K562 (cell line): ENCODE results near the gene TMSB10. TPM values are rescaled to one million over a fixed set of nuclear protein-coding genes. Genes with fewer than 3 reads are reported as not detected.

Experiments used
- ATAC-seq: fragments of 200-7000 bp; cut with Tn5 transposase; 3 replicates; pipeline ENCODE4 v1.9.1; 2020; ENCODE audit warnings: moderate library complexity
- BruUV-seq: library from RNA; stranded (reverse); fragments of 400-500 nt; replicated peaks from 2 replicates; lab custom pipeline; 2021; lab: Mats Ljungman, UMichigan
- CTCF ChIA-PET: fragments of 300-600 bp; formaldehyde crosslinking; extraction: SDS; loops from one replicate; lab custom pipeline; 2021; ENCODE audit warnings: low intra/inter-chr PET ratio; lab: Yijun Ruan, JAX
- POLR2A ChIA-PET: fragments of 300-600, 350-650 bp; sonication (Branson Sonifier 250); formaldehyde crosslinking; extraction: SDS; loops from one replicate; lab custom pipeline; 2021; ENCODE audit warnings: antibody characterized with exemption, inconsistent platforms; lab: Yijun Ruan, JAX
- DNase-seq, 4 experiments: peaks; one replicate each; pipeline versions ENCODE4 v3.0.0 to v3.0.0-alpha.2; 2011 to 2018; ENCODE audit warnings: low spot score in 3 of 4, mixed read lengths in 3 of 4; ENCODE audit errors: extremely low read depth in 1 of 4
- FAIRE-seq: peaks from 2 replicates; lab custom pipeline; 2011; peaks lifted over from hg19 to GRCh38; lab: Jason Lieb, UNC
- H2AFZ ChIP-seq: 2 replicates; pipeline ENCODE4 v1.6.0; 2011; ENCODE audit warnings: low read depth, low read length, control low read depth, inconsistent platforms
- H3K27ac ChIP-seq: fragments of 200-600 bp; 3 replicates; pipeline ENCODE4 v1.8.0; 2011; ENCODE audit warnings: low read depth, mild to moderate bottlenecking, control low read depth, inconsistent platforms, low read length, moderate library complexity, mixed read lengths; ENCODE audit errors: extremely low read depth
- H3K27me3 ChIP-seq, 2 experiments: fragments of 300-600 bp in 1 of 2; 2 replicates in 1 of 2; 3 replicates in 1 of 2; pipeline versions ENCODE4 v1.6.0 to v1.8.0; 2011; ENCODE audit warnings: inconsistent platforms in 2 of 2, low read length in 2 of 2, mild to moderate bottlenecking in 1 of 2, mixed read lengths in 1 of 2, moderate library complexity in 1 of 2; ENCODE audit not compliant: control insufficient read depth in 2 of 2, insufficient read depth in 2 of 2
- H3K36me3 ChIP-seq: fragments of 300-600 bp; 3 replicates; pipeline ENCODE4 v1.8.0; 2011; ENCODE audit warnings: mild to moderate bottlenecking, low read length, inconsistent platforms; ENCODE audit not compliant: control insufficient read depth, insufficient read depth
- H3K4me1 ChIP-seq, 2 experiments: fragments of 200-600 bp in 1 of 2; replicated peaks in 1 of 2; 2 replicates in 1 of 2; 3 replicates in 1 of 2; pipeline versions ENCODE4 v1.5.1 to v1.8.0; 2011; ENCODE audit warnings: inconsistent platforms in 2 of 2, low read length in 2 of 2, mild to moderate bottlenecking in 1 of 2, mixed read lengths in 1 of 2, moderate library complexity in 1 of 2; ENCODE audit not compliant: control insufficient read depth in 2 of 2, insufficient read depth in 2 of 2
- H3K4me2 ChIP-seq: 2 replicates; pipeline ENCODE4 v1.6.1; 2011; ENCODE audit warnings: low read length, control low read depth, inconsistent platforms, mixed read lengths; ENCODE audit not compliant: insufficient read depth
- H3K4me3 ChIP-seq: fragments of 200-600 bp; sonication (generic), shearing (Covaris generic); 2 replicates; pipeline ENCODE4 v1.5.1; 2016; ENCODE audit warnings: control low read depth, inconsistent platforms
- H3K79me2 ChIP-seq: fragments of 200-600 bp; 3 replicates; pipeline ENCODE4 v1.8.0; 2011; ENCODE audit warnings: low read length, inconsistent platforms; ENCODE audit not compliant: control insufficient read depth, insufficient read depth
- H3K9ac ChIP-seq, 2 experiments: 2 replicates each; pipeline versions ENCODE4 v1.6.0 to v1.6.1; 2011; ENCODE audit warnings: low read depth in 2 of 2, low read length in 2 of 2, control low read depth in 1 of 2, inconsistent platforms in 1 of 2, mild to moderate bottlenecking in 1 of 2, mixed read lengths in 1 of 2; ENCODE audit not compliant: insufficient read depth in 1 of 2
- H3K9me1 ChIP-seq: one replicate; pipeline ENCODE4 v1.6.0; 2011; ENCODE audit warnings: inconsistent platforms, mild to moderate bottlenecking, low read length, moderate library complexity; ENCODE audit not compliant: control insufficient read depth, insufficient read depth
- H3K9me3 ChIP-seq: replicated peaks from 2 replicates; pipeline ENCODE4 v1.5.1; 2011; ENCODE audit warnings: low read depth, low read length, inconsistent platforms; ENCODE audit not compliant: control insufficient read depth, insufficient read depth
- H4K20me1 ChIP-seq: replicated peaks from 2 replicates; pipeline ENCODE4 v1.6.1; 2011; ENCODE audit warnings: low read length, inconsistent platforms, mixed read lengths; ENCODE audit not compliant: control insufficient read depth, insufficient read depth
- CBFB ChIP-seq: sonication (generic); formaldehyde crosslinking; IDR thresholded peaks from 2 replicates; pipeline ENCODE4 v1.4.0; 2020; ENCODE audit warnings: mild to moderate bottlenecking, missing genetic modification reagents
- HINFP ChIP-seq: fragments of 450-650 bp; conservative IDR thresholded peaks from 2 replicates; pipeline ENCODE4 v1.6.1; 2016; ENCODE audit warnings: missing genetic modification characterization, low read depth, mild to moderate bottlenecking, control low read depth, missing compliant biosample characterization
- MTF1 ChIP-seq: fragments of 250-450 bp; sonication (Bioruptor Pico); IDR thresholded peaks from 2 replicates; pipeline ENCODE4 v1.9.0; 2021; ENCODE audit warnings: moderate library complexity, mild to moderate bottlenecking, inconsistent platforms, borderline replicate concordance
- NR2C1 ChIP-seq, 2 experiments: fragments of 450-650 bp; IDR thresholded peaks; 2 replicates each; pipeline ENCODE4 v1.6.1; 2017; ENCODE audit warnings: mild to moderate bottlenecking in 2 of 2, antibody characterized with exemption in 1 of 2, inconsistent platforms in 1 of 2, missing compliant biosample characterization in 1 of 2, missing genetic modification characterization in 1 of 2
- POLR2A ChIP-seq: fragments of 450-650 bp; conservative IDR thresholded peaks from 2 replicates; pipeline ENCODE4 v1.6.1; 2016
- TBL1XR1 ChIP-seq, 2 experiments: IDR thresholded peaks; 2 replicates each; pipeline ENCODE4 v1.6.1; 2012; ENCODE audit warnings: improper control_type of control experiment in 2 of 2, low read length in 2 of 2, mild to moderate bottlenecking in 1 of 2
- TEAD2 ChIP-seq: fragments of 450-650 bp; IDR thresholded peaks from 2 replicates; pipeline ENCODE4 v1.6.1; 2016; ENCODE audit warnings: missing genetic modification characterization, control low read depth, missing compliant biosample characterization
- THRAP3 ChIP-seq: fragments of 450-650 bp; IDR thresholded peaks from 2 replicates; pipeline ENCODE4 v1.6.1; 2016; ENCODE audit warnings: mild to moderate bottlenecking, inconsistent platforms, borderline replicate concordance
- ZNF133 ChIP-seq: fragments of 250-450 bp; sonication (Bioruptor Pico); IDR thresholded peaks from 2 replicates; pipeline ENCODE4 v1.4.0; 2020; ENCODE audit warnings: mild to moderate bottlenecking
- ZNF436 ChIP-seq: fragments of 250-450, 450-650 bp; sonication (Bioruptor Pico); formaldehyde crosslinking; IDR thresholded peaks from 2 replicates; pipeline ENCODE4 v1.7.0; 2020; ENCODE audit warnings: mild to moderate bottlenecking
- ZNF583 ChIP-seq: fragments of 250-450 bp; sonication (Bioruptor Pico); IDR thresholded peaks from 2 replicates; pipeline ENCODE4 v1.4.0; 2020
- WGBS: fragments of 100-300 bp; shearing (Covaris generic); methylation state at CpG from one replicate; pipeline ENCODE4 v1.1.6; 2016; ENCODE audit warnings: low coverage, mixed read lengths; ENCODE audit not compliant: insufficient coverage; ENCODE audit errors: missing lambda C conversion rate; 5-methylcytosine and 5-hydroxymethylcytosine counted together
- in situ Hi-C: fragments of 300-500 bp; cut with MboI; formaldehyde crosslinking; loops from 4 replicates; pipeline ENCODE4 v1.15.0; 2018; ENCODE audit warnings: inconsistent platforms, mixed read lengths
- intact Hi-C: fragments of 100-400 bp; cut with micrococcal nuclease; formaldehyde crosslinking; loops from 2 replicates; pipeline ENCODE4 v1.14.2; 2022
- polyA plus RNA-seq, 8 experiments: library from polyadenylated mRNA; depleted of rRNA in 4 of 8; stranded (reverse) in 5 of 8; unstranded in 3 of 8; fragments of >200 nt; fragmentation: Nextera tagmentation in 2 of 8; fragmentation: Illumina TruSeq in 1 of 8; extraction: Ambion mirVana in 2 of 8; extraction: Trizol in 1 of 8; gene quantifications; 2 replicates each; pipeline versions ENCODE4 v1.2.1 to v1.2.3, GENCODE V29; 2011 to 2014; ENCODE audit warnings: inconsistent platforms in 1 of 8, missing spikeins in 1 of 8
- total RNA-seq, 7 experiments: library from RNA; depleted of rRNA in 6 of 7; stranded (reverse); fragments of >200 nt in 6 of 7; fragmentation: Illumina TruSeq in 2 of 7; extraction: Trizol in 2 of 7; gene quantifications; 2 replicates each; pipeline versions ENCODE4 v1.2.1 to v1.2.3, GENCODE V29; 2011 to 2021; ENCODE audit warnings: low replicate concordance in 1 of 7
- TF ChIP-seq, protein P1 (sequence below): fragments of 450-650 bp; IDR thresholded peaks from one replicate; pipeline ENCODE4 v1.6.1; 2018; ENCODE audit warnings: mild to moderate bottlenecking, moderate library complexity; ENCODE audit not compliant: partially characterized antibody

Gene TMSB10
- total and polyA plus RNA-seq, 9 of the 15 experiments (the other 6 are each of a cell fraction or from before 2014, with no cell fraction given) = 382 to 2,226 (median 959) TPM

DNA sequence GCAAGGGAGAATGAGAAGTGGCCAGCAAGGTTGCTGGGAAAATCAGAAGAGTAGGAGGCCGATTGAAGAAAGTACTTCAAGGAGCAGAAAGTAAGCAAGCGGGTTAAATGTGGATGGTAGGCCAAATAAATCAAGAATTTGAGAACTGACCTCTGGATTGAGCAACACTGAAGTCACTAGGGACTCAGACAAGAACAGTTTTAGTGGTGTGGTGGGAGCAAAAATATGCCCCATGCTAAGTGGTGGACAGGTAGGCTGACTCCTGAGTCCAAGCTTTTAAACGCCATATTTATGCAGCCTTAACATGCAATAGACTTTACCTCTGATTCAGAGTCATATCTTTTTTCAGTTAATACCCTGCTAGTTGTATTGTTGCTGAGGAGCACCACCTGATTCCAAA is 29.1 kb upstream of the TMSB10 start:
- H3K4me2 ChIP-seq = no peak overlapping the region
- no peaks in the 10 kb centered on the region for H3K79me2 ChIP-seq
- H3K4me1 ChIP-seq = peaks cover 0 to 13% of the 10 kb centered on the region in 2 experiments; a peak in 2 of 5 replicates
- no peak overlapping the region for H3K9ac ChIP-seq
- ATAC-seq (no peak), DNase-seq (no peak), FAIRE-seq (no peak)
- no peak overlapping the region for H3K27ac ChIP-seq
- H3K27me3 ChIP-seq = peaks cover 41 to 46% of the 10 kb centered on the region in 2 experiments
- BruUV-seq = no TSS peak
- intact Hi-C loops (no loop called here), in situ Hi-C loops (no loop called here)
- H3K9me3 ChIP-seq = no peaks in the 10 kb centered on the region
- H3K4me3 ChIP-seq = no peak overlapping the region
- TF ChIP-seq ZNF583 (CRISPR knock-in tag) (no peak), POLR2A (no peak), ZNF436 (CRISPR knock-in tag) (no peak), CBFB (no peak), THRAP3 (no peak), TBL1XR1 (IDR thresholded peaks at IDR 0.05; ENCODE audit: low read length in 2 of 2) (no peak), TEAD2 (no peak), ZNF133 (CRISPR knock-in tag) (no peak), HINFP (tag) (no peak), NR2C1 (IDR thresholded peaks at IDR 0.05) (no peak), NR2C1 (tag; IDR thresholded peaks at IDR 0.05) (no peak), MTF1 (no peak)
- TF ChIP-seq, protein P1, sequence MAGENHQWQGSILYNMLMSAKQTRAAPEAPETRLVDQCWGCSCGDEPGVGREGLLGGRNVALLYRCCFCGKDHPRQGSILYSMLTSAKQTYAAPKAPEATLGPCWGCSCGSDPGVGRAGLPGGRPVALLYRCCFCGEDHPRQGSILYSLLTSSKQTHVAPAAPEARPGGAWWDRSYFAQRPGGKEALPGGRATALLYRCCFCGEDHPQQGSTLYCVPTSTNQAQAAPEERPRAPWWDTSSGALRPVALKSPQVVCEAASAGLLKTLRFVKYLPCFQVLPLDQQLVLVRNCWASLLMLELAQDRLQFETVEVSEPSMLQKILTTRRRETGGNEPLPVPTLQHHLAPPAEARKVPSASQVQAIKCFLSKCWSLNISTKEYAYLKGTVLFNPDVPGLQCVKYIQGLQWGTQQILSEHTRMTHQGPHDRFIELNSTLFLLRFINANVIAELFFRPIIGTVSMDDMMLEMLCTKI = no peak
- no peaks in the 10 kb centered on the region for H4K20me1 ChIP-seq
- ChIA-PET CTCF (no interaction called here), POLR2A (interaction anchor here (0.7 kb wide), 1 partner anchor 50 kb away, joined by 3 read pairs; no protein-coding TSS in a partner anchor)
- H3K9me1 ChIP-seq = peaks cover 4% of the 10 kb centered on the region
- WGBS = 0% methylated on average over 3 of the region's 3 CpGs
- no peak overlapping the region for H2AFZ ChIP-seq
- no peaks in the 10 kb centered on the region for H3K36me3 ChIP-seq
